Embryonic facial prominence (tissue), 1 donor: ENCODE results near the gene NXPH4.

Experiments used
- DNase-seq: peaks from one replicate; pipeline ENCODE4 v3.0.0-alpha.2; 2016; ENCODE audit errors: extremely low spot score

Gene NXPH4

DNA sequence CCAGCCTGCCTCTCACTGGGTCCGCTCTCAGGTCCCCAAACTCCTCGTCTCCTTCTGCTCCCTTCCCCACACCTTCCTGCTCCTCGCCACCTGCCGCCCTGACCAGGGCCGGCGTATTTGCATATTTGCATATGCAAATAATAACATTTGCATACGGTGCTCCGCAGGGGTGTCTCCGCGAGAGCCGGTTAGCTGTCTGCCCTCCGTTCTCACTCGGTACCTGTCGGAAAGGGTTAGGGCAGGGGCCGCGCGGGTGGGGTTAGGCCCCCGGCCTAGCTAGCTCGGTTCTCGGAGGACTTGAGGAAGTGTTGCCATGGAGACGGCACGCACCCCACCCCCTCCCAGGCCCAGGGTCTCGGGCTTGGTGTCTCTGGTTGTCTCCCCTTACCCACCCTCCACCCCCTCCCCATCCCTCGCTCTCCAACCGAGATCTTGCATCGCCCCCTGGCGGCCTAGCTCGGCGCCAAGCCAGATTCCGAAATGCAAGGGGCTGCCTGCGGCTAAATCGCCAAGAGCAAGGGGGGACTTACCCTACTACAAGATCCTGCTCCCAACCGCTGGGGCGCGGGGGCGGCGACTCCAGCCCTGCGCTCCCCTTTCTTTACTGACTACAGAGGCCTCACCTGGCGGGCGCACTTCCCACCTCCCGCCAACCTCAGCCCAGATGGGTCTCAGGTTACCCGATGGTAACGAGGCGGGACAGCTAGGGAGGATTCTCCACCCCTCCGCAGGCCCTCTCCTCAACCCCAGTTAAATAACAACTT, 26.3 kb downstream of the NXPH4 start:
- no peak for DNase-seq

DNA sequence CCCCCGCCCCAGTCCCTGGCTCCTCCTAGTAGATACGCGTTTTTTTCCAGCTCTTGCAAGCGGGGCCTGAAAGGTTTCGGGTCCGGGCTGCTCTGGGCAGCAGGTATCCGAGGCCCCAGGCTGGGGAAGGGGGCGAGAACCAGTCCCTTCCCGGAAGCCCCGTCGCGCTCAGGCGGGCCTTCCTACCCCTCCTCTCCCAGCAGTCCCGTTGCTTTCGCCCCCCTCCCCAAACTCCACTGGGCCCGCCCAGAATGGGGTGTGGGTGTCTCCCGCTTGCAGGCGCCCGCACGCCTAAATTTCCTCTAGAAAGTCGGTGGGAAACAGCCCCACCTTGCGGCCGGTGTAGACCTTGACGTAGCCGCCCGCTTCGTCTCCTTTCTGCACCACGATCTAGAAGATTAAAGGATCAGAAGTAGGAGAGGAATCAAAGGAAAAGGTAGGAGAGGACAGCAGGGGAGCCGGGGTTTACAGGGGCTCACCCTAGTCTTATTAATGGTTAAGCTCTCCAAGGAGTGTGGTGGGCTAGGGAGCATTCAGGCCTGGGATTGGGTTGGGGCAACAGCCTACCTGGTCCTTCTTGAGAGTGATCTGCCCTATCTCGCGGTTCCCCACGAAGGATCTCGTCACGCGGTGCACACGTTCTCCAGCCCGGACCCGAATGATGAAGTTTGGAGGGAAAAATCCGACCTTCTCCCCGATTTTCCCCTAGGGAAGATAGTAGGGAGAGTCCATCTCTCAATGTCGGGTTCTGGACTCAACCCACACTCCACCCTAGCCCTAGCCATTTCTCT, 27.1 kb downstream of the NXPH4 start:
- no peak for DNase-seq

DNA sequence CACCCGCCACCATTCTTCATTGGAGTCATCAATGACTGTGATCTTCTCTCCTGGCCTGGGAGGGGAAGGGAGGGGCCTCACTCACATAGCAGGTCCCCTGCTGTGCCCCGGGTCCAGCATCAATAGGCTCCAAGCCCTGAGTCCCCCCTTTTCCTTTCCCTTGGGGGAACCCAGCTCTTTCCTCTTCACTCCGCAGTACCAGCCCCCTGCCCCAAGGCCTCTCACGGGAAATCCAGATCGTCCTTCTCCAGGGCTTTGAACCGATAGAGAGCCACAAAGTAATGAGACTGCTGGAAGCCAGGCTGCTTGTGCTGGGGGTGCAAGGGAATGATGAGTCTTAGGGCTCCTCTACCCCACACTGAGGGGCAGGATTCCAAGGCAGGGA, 27.7 kb downstream of the NXPH4 start:
- no peak for DNase-seq

DNA sequence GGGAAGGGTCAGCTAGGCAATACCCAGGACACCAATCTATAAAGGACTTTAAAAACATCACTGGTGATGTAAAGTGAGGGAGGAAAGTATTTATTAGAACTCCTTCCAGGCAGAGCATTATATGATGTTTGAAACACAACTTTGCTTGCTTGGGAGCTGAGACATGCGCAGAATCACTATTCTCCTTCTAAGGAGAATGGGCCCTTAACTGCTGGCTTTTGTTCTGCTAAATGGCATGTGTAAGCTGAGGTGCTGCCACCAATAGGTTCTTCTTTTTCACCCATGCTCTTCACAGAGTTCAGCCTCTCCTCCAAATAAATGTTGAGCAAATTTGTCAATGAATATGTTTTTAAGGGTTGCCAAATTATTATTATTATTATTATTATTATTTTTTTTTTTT, 30.4 kb downstream of the NXPH4 start:
- DNase-seq, result no peak

GRCh38 chr12:57248934-57249742, 32.5 kb downstream of the NXPH4 start:
- DNase-seq, result no peak

GRCh38 chr12:57250541-57250940, 33.9 kb downstream of the NXPH4 start:
- no peak for DNase-seq

DNA sequence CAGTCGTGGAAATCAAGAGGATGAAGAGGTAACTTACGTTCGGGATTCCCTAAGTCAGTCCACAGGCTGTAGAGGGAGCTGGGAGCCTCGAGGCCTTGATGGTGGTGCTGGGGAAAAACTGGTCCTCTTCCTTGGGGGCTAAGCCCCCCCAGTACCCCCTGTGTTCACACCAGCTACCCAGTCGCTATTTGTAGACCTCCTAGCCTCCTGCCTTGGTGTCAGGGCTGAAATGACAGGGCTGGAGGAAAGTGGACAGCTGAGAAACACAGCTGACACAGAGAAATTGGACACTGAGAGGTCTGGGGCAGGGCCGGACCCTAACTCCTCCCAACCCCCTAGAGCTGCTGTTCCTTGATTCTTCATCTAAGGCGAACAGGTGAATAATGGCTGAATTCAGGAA, 34.4 kb downstream of the NXPH4 start, which contains the start of gene STAC3:
STAC3 (minus strand) TSS at position 232 of the 400 bp plus-strand sequence. CDS start 1,551 bp downstream, outside the sequence.
- no peak for DNase-seq

- DNase-seq, result no peak
Observed at GRCh38 chr12:57254506-57255280, 38.1 kb downstream of the NXPH4 start.

DNA sequence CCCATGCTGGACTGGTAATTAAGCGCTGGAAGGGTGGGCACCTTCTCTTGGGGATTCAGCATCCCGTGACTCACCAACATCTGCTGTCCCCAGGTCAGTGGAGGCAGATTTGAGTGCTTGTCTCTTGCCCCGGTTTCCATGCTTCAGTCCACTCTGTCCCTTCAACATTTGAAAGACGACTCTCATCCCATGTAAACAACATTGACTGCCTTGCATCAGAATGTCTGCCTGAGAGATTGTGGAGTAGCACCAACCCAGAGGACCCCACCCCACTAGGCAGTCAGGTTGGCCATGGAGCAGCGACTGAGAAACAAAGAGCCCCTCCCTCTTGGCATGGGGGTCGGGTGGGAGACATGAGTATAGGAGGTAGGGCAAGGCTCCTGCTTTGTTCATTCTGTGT, 39.3 kb downstream of the NXPH4 start:
- no peak for DNase-seq

GRCh38 chr12:57258977-57259970, 42.7 kb downstream of the NXPH4 start:
- no peak for DNase-seq

DNA sequence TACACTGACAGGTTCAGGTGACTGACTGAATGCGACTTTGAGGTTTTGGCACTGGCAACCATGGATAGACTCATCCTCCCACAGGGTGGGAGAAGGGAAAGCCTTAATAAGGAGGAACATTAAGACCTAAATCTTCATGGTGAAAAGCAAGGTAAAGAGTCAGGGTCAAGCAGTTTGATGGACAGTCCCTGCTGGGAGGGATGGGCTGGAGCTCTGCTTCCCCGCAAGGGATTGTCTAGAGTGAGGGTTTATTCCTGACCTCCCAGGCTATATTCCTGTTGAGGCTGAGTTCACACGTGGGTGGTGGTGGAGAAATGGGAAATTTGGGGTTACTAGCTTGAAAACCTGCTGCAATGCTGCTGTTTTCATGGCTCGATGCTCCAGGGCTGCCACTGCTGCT, 43.8 kb downstream of the NXPH4 start:
- DNase-seq, result no peak

- no peak for DNase-seq
Observed at GRCh38 chr12:57261428-57261865, 44.9 kb downstream of the NXPH4 start.

DNA sequence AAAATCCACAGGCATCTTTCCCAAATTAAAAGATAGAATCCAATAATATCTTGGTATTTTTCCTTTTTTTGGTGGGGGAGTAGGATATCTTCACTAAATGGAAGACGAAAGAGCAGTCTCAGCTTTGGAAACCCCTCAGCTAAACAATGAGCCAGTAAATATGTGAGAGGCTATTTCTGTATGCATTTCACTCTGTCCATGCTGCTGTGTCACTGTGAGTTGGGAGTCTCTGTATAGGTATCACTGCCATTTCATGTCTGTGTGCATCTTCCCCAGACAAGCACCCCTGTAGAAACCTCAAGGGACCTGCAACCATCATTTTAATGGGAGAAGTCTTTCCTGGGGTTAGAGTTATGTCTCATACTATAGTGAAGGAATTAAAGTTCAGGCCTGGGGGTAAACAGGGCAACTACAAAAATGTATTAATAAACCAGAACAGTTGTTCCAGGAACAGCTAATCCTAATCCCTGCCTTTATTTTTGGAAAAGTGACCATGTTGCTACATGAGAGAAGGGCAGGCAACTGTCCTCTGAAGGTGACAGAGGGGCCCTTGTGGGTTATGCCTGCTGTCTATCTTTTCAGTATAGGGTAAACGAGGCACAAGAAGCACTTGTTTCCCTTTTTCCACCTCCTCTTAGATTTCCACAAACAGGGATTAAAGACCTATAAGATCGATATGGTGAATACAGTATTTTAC, 45.7 kb downstream of the NXPH4 start:
- DNase-seq, result no peak

DNA sequence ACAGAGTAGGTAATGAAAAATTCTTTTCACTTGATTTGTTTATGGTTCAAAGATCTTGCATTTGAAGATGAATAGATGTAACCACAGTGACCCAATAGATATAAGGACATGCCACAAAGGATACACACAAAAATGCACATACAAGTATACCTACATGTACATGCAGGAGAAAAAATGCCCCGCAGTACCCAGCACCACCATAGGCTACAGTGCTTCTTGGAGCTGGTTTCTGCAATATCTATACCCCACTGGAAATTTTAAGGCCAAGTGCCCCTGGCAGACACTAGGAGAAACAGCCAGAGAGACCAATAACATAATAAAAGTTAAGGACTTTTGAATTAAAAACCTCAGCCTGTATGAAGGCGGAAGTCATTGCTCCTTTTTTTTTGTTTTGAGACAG, 46.5 kb downstream of the NXPH4 start:
- no peak for DNase-seq

DNA sequence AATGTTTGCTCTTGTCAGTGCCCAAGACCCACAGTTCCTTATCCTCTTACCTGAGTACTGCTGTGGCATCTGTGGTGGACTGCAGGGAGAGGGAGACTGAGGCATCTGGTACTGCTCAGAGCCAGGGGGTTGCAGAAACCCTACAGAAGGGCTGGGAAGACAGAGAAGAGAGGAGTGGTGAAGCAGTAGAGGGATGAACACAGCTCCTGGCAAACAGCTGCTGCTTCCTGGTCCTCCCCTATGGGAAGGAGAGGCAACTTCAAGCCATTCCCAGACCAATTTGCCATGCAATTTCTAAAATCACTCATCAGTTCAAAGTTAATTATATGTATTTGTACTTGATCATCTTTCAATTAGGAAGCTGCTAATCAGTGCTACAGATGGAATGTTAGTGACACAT, 50.1 kb downstream of the NXPH4 start:
- DNase-seq, result no peak

DNA sequence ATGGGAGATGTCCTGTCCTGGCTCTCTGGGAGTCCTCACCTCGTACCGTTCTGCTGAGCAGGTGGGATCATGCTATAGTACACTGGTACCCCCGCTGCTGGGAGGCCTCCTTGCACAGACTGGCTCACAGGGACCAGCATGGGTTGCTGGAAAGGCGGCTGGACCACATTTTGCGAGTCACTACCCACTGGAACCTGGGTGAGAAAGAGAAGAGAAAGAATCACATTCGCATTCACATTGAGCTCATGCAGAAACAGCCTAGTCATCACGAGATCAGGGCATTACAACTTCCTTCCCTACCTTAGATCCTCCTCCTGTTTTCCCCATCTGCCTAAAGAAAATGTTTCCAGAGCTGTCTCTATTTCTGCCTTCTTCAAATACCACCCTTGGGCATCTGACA, 51.7 kb downstream of the NXPH4 start:
- no peak for DNase-seq

GRCh38 chr12:57270966-57271470, 54.4 kb downstream of the NXPH4 start:
- no peak for DNase-seq

- no peak for DNase-seq
Observed at GRCh38 chr12:57272337-57273151, 56.0 kb downstream of the NXPH4 start.

DNA sequence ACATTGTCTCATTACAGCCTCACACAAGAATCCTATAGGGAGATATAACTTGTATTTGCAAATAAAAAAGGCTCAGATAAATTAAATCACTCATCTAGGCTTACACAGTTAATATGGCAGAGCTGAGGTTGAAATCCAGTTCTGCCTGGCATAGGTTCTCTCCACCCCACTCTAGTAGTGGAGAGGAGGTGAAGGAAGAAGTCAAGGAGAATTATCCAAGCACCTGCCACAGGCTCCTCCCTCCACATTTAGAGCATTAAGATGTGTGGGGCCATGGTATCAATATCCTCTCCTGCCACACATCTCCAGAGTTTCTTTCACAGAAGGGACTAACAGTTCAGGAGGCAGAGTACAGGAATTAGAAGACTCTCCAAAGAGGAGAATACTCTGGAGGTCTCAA, 56.9 kb downstream of the NXPH4 start:
- no peak for DNase-seq
